PC-9 (cell line): ENCODE results near the gene PIN1. TPM values are rescaled to one million over a fixed set of nuclear protein-coding genes. Genes with fewer than 3 reads are reported as not detected.

Experiments used
- BruUV-seq: library from RNA; stranded (reverse); fragments of 400-500 nt; replicated peaks from 2 replicates; lab custom pipeline; 2021; lab: Mats Ljungman, UMichigan
- CTCF ChIA-PET: fragments of 300-600 bp; sonication (Branson Sonifier 250); formaldehyde crosslinking; loops from one replicate; lab custom pipeline; 2022; ENCODE audit warnings: antibody characterized with exemption; lab: Charles Lee
- POLR2A ChIA-PET: fragments of 300-600 bp; sonication (Branson Sonifier 250); formaldehyde crosslinking; loops from one replicate; lab custom pipeline; 2022; ENCODE audit warnings: antibody characterized with exemption; ENCODE audit not compliant: unreplicated experiment; lab: Charles Lee
- DNase-seq, 2 experiments: peaks; one replicate each; pipeline versions ENCODE4 v3.0.0 to v3.0.0-alpha.2; 2015 to 2022; ENCODE audit warnings: mixed read lengths in 1 of 2
- H2AFZ ChIP-seq: fragments of 200-600 bp; sonication (generic); 2 replicates; pipeline ENCODE4 v1.8.1; 2017; ENCODE audit warnings: antibody characterized with exemption
- H3F3A ChIP-seq: fragments of 200-600 bp; sonication (generic); 2 replicates; pipeline ENCODE4 v1.8.1; 2017; ENCODE audit warnings: antibody characterized with exemption, mild to moderate bottlenecking, low read depth; ENCODE audit not compliant: insufficient read depth
- H3K27ac ChIP-seq: fragments of 200-600 bp; sonication (generic); 2 replicates; pipeline ENCODE4 v1.6.1; 2016; ENCODE audit warnings: mixed run types
- H3K27me3 ChIP-seq: fragments of 200-600 bp; sonication (generic); 2 replicates; pipeline ENCODE4 v1.6.1; 2016; ENCODE audit warnings: low read depth, mixed run types; ENCODE audit not compliant: insufficient read depth
- H3K36me3 ChIP-seq: fragments of 200-600 bp; sonication (generic); 2 replicates; pipeline ENCODE4 v1.6.1; 2016; ENCODE audit warnings: low read depth, mixed run types
- H3K4me1 ChIP-seq: fragments of 200-600 bp; sonication (generic); replicated peaks from 2 replicates; pipeline ENCODE4 v1.6.1; 2016; ENCODE audit warnings: mixed run types; ENCODE audit not compliant: insufficient read depth
- H3K4me2 ChIP-seq: fragments of 200-600 bp; sonication (generic); 2 replicates; pipeline ENCODE4 v1.6.1; 2017; ENCODE audit warnings: mixed run types
- H3K4me3 ChIP-seq: fragments of 200-600 bp; sonication (generic); 2 replicates; pipeline ENCODE4 v1.6.1; 2016; ENCODE audit warnings: mixed run types
- H3K79me2 ChIP-seq: fragments of 200-600 bp; sonication (generic); 2 replicates; pipeline ENCODE4 v1.6.1; 2017; ENCODE audit warnings: low read depth, mixed run types
- H3K9me2 ChIP-seq: fragments of 200-600 bp; sonication (generic); 2 replicates; pipeline ENCODE4 v1.8.1; 2017; ENCODE audit warnings: mild to moderate bottlenecking; ENCODE audit not compliant: insufficient read depth
- H3K9me3 ChIP-seq: fragments of 200-600 bp; sonication (generic); 2 replicates; pipeline ENCODE4 v1.8.1; 2016; ENCODE audit warnings: low read depth; ENCODE audit not compliant: insufficient read depth
- H4K20me1 ChIP-seq: fragments of 200-600 bp; sonication (generic); 2 replicates; pipeline ENCODE4 v1.8.1; 2017; ENCODE audit not compliant: insufficient read depth
- EZH2 ChIP-seq: fragments of 200-600 bp; sonication (generic); IDR thresholded peaks from 2 replicates; pipeline ENCODE4 v1.8.0; 2017; ENCODE audit warnings: antibody characterized with exemption, low read depth
- intact Hi-C: fragments of 100-400 bp; cut with micrococcal nuclease; formaldehyde crosslinking; loops from one replicate; pipeline ENCODE4 v1.10.0; 2022; ENCODE audit not compliant: unreplicated experiment
- total RNA-seq: library from RNA; stranded (reverse); gene quantifications from 2 replicates; pipeline ENCODE4 v1.2.3, GENCODE V29; 2021
- TF ChIP-seq, protein P1 (sequence below): fragments of 200-600 bp; sonication (generic); conservative IDR thresholded peaks from 2 replicates; pipeline ENCODE4 v1.6.1; 2017; ENCODE audit warnings: mixed run types, antibody characterized with exemption, mild to moderate bottlenecking, moderate library complexity

PIN1 gene
- total RNA-seq, 1 experiment from 2014 or later: 74.1 TPM

DNA sequence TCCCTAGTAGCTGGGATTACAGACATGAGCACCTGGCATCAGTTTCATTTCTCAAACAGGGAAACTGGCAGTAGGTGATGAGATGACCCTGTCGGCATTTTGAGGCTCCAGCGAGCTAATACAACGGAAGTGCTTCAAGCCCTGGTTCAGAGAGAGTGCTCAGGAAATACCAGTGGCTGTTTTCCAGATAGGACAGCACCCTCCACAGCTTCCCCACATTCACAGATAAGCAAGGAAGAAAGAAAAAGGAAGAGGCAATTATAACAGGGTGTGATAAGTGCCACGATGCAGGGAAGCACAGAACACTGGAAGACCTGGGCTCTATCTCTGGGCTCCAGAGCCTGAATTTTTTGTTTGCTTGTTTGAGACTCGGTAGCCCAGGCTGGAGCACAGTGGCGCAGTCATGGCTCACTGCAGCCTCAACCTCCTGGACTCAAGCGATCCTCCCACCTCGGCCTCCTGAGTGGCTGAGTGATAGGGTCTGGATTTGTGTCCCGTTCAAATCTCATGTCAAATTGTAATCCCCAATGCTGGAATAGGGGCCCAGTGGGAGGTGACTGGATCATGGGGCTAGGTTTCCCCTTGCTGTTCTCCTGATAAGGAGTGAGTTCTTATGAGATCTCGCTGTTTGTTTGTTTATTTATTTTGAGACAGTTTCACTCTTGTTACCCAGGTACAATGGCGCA is 43.5 kb downstream of the PIN1 start:
- intact Hi-C loops: no loop called here
- Histone ChIP-seq H3K79me2 (no peaks in the 10 kb centered on the region), H4K20me1 (no peaks in the 10 kb centered on the region), H3K27ac (no peak overlapping the region), H2AFZ (no peak overlapping the region), H3K9me2 (no peaks in the 10 kb centered on the region), H3K27me3 (no peaks in the 10 kb centered on the region), H3K4me2 (peak overlapping the region; percentile 49; the same call in 1 of the 2 replicates), H3K9me3 (no peaks in the 10 kb centered on the region), H3K4me3 (no peak overlapping the region), H3K36me3 (no peaks in the 10 kb centered on the region), H3K4me1 (peaks cover 13% of the 10 kb centered on the region), H3F3A (peaks cover 7% of the 10 kb centered on the region)
- CTCF ChIA-PET: no interaction called here
- no TSS peak for BruUV-seq
- no peak for DNase-seq
- no peak for TF ChIP-seq EZH2
- TF ChIP-seq, protein P1, sequence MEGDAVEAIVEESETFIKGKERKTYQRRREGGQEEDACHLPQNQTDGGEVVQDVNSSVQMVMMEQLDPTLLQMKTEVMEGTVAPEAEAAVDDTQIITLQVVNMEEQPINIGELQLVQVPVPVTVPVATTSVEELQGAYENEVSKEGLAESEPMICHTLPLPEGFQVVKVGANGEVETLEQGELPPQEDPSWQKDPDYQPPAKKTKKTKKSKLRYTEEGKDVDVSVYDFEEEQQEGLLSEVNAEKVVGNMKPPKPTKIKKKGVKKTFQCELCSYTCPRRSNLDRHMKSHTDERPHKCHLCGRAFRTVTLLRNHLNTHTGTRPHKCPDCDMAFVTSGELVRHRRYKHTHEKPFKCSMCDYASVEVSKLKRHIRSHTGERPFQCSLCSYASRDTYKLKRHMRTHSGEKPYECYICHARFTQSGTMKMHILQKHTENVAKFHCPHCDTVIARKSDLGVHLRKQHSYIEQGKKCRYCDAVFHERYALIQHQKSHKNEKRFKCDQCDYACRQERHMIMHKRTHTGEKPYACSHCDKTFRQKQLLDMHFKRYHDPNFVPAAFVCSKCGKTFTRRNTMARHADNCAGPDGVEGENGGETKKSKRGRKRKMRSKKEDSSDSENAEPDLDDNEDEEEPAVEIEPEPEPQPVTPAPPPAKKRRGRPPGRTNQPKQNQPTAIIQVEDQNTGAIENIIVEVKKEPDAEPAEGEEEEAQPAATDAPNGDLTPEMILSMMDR: no peak
- POLR2A ChIA-PET: interaction anchor here (0.6 kb wide), 1 partner anchor 503 kb away, joined by 5 read pairs; no protein-coding TSS in a partner anchor

DNA sequence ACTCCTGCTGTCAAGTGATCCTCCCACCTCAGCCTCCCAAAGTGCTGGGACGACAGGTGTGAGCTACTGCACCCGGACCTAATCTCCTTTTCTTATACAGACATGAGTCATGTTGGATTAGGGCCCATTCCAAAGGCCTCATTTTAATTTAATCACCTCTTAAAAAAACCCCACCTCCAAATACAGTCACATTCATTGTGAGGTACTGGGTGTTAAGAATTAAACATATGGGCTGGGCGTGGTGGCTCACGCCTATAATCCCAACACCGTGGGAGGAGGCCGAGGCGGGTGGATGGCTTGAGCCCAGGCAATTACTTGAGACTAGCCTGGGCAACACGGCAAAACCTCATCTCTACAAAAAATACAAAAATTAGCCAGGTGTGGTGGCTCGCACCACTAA is 46.6 kb downstream of the PIN1 start:
- peaks cover 12% of the 10 kb centered on the region for H3F3A ChIP-seq
- DNase-seq: peak in 1 of 2 experiments; percentile 41
- POLR2A ChIA-PET: no interaction called here
- peaks cover 16% of the 10 kb centered on the region for H3K4me1 ChIP-seq
- no peaks in the 10 kb centered on the region for H3K9me3 ChIP-seq
- no peaks in the 10 kb centered on the region for H3K9me2 ChIP-seq
- intact Hi-C loops: no loop called here
- H4K20me1 ChIP-seq: no peaks in the 10 kb centered on the region
- no peak overlapping the region for H2AFZ ChIP-seq
- H3K4me3 ChIP-seq: no peak overlapping the region
- H3K27ac ChIP-seq: no peak overlapping the region
- H3K36me3 ChIP-seq: no peaks in the 10 kb centered on the region
- CTCF ChIA-PET: no interaction called here
- peaks cover 21% of the 10 kb centered on the region for H3K27me3 ChIP-seq
- no peaks in the 10 kb centered on the region for H3K79me2 ChIP-seq
- TF ChIP-seq, protein P1: no peak
- no TSS peak for BruUV-seq
- H3K4me2 ChIP-seq: no peak overlapping the region

DNA sequence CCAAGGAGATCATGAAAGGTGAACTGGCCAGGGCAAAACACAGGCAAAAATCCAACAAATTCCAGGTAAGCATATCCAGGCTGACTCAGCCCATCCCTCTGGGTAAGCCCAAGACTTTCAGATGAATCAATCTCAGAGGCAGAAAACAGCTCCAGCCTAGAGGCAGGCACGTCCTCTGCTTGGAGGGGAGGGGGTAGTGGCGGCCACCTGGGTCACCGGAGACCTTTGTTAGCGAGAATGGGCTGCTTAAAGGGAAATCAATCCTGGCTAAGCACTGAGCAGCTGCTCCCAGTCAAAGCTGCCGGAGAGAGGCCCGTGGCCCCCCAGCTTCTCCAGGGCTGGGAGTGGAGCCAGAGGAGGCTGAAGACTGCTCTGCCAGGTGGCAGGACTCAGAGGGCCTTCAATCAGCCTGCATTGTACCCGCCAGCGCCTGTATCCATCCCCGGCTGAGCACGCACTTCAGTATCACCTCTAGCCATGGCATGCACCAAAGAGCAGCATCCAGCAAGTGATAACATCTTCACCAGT is 48.2 kb downstream of the PIN1 start:
- Histone ChIP-seq H3K79me2 (no peaks in the 10 kb centered on the region), H3K4me2 (peak overlapping the region; percentile 56), H2AFZ (no peak overlapping the region), H4K20me1 (no peaks in the 10 kb centered on the region), H3K27me3 (peaks cover 32% of the 10 kb centered on the region), H3K4me1 (peaks cover 9% of the 10 kb centered on the region), H3K27ac (no peak overlapping the region), H3F3A (peaks cover 12% of the 10 kb centered on the region), H3K36me3 (no peaks in the 10 kb centered on the region), H3K9me2 (no peaks in the 10 kb centered on the region), H3K9me3 (no peaks in the 10 kb centered on the region), H3K4me3 (no peak overlapping the region)
- ChIA-PET POLR2A (interaction anchor here (0.6 kb wide), 1 partner anchor 39 kb away, joined by 10 read pairs; no protein-coding TSS in a partner anchor), CTCF (no interaction called here)
- peak; percentile 50 to 73 for DNase-seq
- TF ChIP-seq EZH2: no peak
- TF ChIP-seq, protein P1: no peak
- BruUV-seq: no TSS peak
- intact Hi-C loops: no loop called here
